A172 (cell line): ENCODE data around the gene RNPEPL1. TPM values are rescaled to one million over a fixed set of nuclear protein-coding genes. Genes with fewer than 3 reads are reported as not detected.
"Not testable (repeated sequence)": the region's sequence is repeated elsewhere in the genome, so short reads cannot be mapped to it uniquely, and the experiment has no call there.

Source experiments
- DNase-seq: peaks from one replicate; pipeline ENCODE4 v3.0.0-alpha.2; 2015; ENCODE audit warnings: low spot score
- total RNA-seq: library from RNA; depleted of rRNA; stranded (reverse); fragments of >200 nt; shearing (Covaris generic); gene quantifications from 2 replicates; pipeline ENCODE4 v1.2.3, GENCODE V29; 2014

Gene RNPEPL1
- total RNA-seq, 1 experiment from 2014 or later = 13.5 TPM

GRCh38 chr2:240538031-240538780 is 30.1 kb upstream of the RNPEPL1 start:
- no peak for DNase-seq

- not testable (repeated sequence) for DNase-seq
Measured at GRCh38 chr2:240539101-240539500, 29.2 kb upstream of the RNPEPL1 start.

- DNase-seq = no peak
Measured at GRCh38 chr2:240539906-240540305, 28.4 kb upstream of the RNPEPL1 start.

GRCh38 chr2:240551288-240551687 is 17.0 kb upstream of the RNPEPL1 start:
- DNase-seq = no peak

- DNase-seq = no peak
Measured at GRCh38 chr2:240551811-240552210, 16.5 kb upstream of the RNPEPL1 start.

- no peak for DNase-seq
Measured at GRCh38 chr2:240553956-240554480, 14.3 kb upstream of the RNPEPL1 start.

GRCh38 chr2:240554767-240555493 is 13.4 kb upstream of the RNPEPL1 start:
- no peak for DNase-seq

- no peak for DNase-seq
Measured at GRCh38 chr2:240555541-240556250, 12.6 kb upstream of the RNPEPL1 start.

- DNase-seq = no peak
Measured at GRCh38 chr2:240556553-240557100, 11.7 kb upstream of the RNPEPL1 start.

GRCh38 chr2:240557101-240557751 is 11.1 kb upstream of the RNPEPL1 start:
- DNase-seq = no peak

- DNase-seq = no peak
Measured at GRCh38 chr2:240557808-240558207, 10.5 kb upstream of the RNPEPL1 start, which contains the start of gene ANKMY1. Gene ANKMY1 (minus strand): TSS chr2:240557988. CDS start chr2:240557335, 653 bp downstream.

GRCh38 chr2:240558236-240558761 is 10.0 kb upstream of the RNPEPL1 start:
- DNase-seq = no peak

- no peak for DNase-seq
Measured at GRCh38 chr2:240559286-240559685, 9.0 kb upstream of the RNPEPL1 start.

- peak; percentile 75 for DNase-seq
Measured at GRCh38 chr2:240560084-240560479, 8.2 kb upstream of the RNPEPL1 start, which contains the start of gene DUSP28. Gene DUSP28 (plus strand): TSS chr2:240560357. CDS start chr2:240560685, 328 bp downstream.

- DNase-seq = peak; percentile 97
Measured at GRCh38 chr2:240560480-240561324, 7.6 kb upstream of the RNPEPL1 start.

GRCh38 chr2:240561325-240561971 is 6.8 kb upstream of the RNPEPL1 start:
- DNase-seq = peak; percentile 80

GRCh38 chr2:240563231-240563630 is 5.1 kb upstream of the RNPEPL1 start:
- not testable (repeated sequence) for DNase-seq

- no peak for DNase-seq
Measured at GRCh38 chr2:240563951-240564560, 4.2 kb upstream of the RNPEPL1 start.
